Measurements from ENCODE around the gene UHRF1.

The UHRF1 gene

GRCh38 chr19:4980838-4981680 lies 71.8 kb downstream of the UHRF1 start:
- in situ Hi-C loops (cut with HindIII; ENCODE audit: low pct_ligation_motif_present, low pct_unique_long_range_greater_than_20kb, low sequenced_read_pairs), result no loop called here
- no peak for DNase-seq

DNA sequence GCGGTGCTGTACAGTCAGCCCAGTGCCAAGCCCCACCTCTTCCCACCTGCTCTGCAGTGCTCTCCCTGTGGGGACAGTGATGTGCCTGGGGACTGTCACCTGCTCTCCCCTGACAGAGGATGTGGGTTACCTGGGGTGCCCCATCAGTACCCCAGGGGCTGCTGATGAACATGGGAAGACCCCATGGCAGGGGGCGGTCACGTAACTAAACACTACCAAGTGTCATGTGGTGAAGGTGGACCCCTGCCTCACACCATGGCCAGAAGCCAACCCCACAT lies 72.3 kb downstream of the UHRF1 start:
- no peak for DNase-seq
- in situ Hi-C loops (cut with HindIII; ENCODE audit: low pct_ligation_motif_present, low pct_unique_long_range_greater_than_20kb, low sequenced_read_pairs), result no loop called here

DNA sequence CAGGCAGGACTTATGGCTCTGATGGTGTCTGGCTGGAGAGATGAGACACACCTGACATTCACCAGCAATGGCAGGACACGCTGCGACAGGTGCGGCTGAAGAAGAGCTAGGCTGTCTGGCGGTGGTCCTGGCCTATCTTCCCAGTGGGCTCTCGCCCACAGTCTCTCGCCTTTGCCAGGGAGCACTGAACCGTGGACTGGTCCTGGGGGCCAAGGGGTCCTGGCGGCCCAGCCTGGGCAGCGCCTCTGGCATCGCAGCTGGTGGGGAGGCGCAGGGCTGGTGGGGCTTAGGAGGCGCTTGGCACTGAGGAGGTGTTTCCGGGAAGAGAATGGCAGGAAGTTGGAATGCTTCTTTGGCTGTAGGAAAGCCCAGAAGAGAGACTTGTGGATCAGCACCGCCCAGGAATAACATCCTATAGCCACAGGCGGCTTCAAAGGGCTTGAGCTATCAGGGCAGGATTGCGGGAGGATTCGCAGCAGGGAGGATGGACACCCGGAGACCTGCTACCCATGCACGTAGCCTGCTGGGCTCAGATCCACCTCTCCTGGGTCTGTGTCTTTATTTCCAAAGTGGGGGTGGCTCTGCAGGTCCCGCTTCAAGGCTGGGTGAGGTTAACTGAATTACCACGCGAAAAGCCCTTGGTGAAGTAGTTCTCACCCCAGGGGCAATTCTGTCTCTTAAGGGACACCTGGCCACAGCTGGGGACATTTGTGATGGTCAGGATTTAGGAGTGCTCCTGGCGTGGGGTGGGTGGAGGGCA lies 74.2 kb downstream of the UHRF1 start:
- DNase-seq, result no peak

DNA sequence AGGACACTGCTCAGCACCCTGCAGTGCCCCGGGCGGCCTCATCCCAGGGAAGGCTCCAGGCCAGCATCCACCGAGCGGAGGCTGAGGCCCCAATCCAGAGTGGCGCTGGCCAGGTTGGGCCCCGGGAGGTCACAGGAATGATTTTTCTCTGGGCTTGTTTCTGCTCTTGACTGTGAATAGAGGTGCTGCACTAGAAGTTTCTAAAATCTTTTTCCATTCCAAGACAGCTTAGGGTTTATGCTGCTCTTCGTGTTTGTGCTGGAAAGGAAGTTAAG lies 74.7 kb downstream of the UHRF1 start:
- DNase-seq, result no peak
- in situ Hi-C loops (cut with HindIII; ENCODE audit: low pct_ligation_motif_present, low pct_unique_long_range_greater_than_20kb, low sequenced_read_pairs), result no loop called here

More for the DNA sequence above, 74.2 kb downstream of the UHRF1 start:
- in situ Hi-C loops (cut with HindIII; ENCODE audit: low pct_ligation_motif_present, low pct_unique_long_range_greater_than_20kb, low sequenced_read_pairs), result no loop called here

DNA sequence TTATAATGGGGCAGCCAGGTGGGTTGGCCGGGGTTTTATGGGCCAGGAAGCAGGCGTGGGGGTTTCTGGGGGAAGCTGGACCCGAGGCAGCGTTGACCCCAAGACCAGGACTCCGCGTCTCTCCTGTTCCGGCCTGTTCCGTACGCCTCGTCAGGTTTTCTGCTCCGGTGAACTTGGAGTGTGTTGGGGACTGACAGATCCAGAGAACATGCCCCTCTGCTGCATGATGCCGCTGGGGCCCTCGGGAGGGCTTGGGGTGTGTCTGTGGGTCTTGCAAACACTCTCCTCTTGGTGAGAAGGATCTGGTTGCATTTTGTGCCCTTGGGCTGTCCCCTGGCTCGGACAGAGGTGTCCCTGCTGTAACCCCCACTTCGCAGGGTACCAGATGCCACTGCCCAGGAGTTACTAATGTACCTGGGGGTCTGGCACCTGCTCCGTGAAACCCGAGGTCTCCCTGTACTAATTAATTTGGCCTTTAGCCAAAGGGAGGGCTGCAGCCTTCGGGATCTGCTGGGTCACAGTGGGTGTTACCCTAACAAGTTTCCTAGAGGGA lies 75.2 kb downstream of the UHRF1 start:
- in situ Hi-C loops (cut with HindIII; ENCODE audit: low pct_ligation_motif_present, low pct_unique_long_range_greater_than_20kb, low sequenced_read_pairs), result no loop called here
- no peak for DNase-seq

DNA sequence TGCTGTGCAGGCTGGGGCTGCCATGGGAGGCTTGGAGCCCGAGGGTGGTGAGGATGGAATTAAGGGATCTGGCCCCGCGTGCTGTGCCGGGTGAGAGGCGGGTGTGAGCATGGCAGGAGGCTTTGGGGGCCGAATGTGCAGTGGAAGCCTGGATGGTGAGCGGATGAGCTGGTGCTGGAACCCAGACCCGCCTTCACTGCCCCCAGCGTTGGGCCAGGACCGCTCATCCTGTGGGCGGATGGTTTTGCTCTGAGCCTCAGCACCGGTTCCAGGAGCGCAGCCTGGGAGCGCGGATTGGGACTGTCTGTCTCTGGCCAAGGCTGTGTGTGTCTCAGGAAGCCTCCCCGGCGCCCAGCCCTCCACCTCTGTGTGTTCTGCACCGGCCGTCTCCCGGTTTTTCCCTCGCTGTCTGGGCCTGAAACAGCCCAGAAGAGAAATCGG lies 76.3 kb downstream of the UHRF1 start:
- no peak for DNase-seq
- in situ Hi-C loops (cut with HindIII; ENCODE audit: low pct_ligation_motif_present, low pct_unique_long_range_greater_than_20kb, low sequenced_read_pairs), result no loop called here

- DNase-seq, result no peak
- in situ Hi-C loops (cut with HindIII; ENCODE audit: low pct_ligation_motif_present, low pct_unique_long_range_greater_than_20kb, low sequenced_read_pairs), result no loop called here
Measured at GRCh38 chr19:4986056-4986455, 76.8 kb downstream of the UHRF1 start.

- DNase-seq, result no peak
- in situ Hi-C loops (cut with HindIII; ENCODE audit: low pct_ligation_motif_present, low pct_unique_long_range_greater_than_20kb, low sequenced_read_pairs), result no loop called here
Measured at GRCh38 chr19:4986471-4986891, 77.2 kb downstream of the UHRF1 start.

GRCh38 chr19:4987256-4987655 lies 78.0 kb downstream of the UHRF1 start:
- in situ Hi-C loops (cut with HindIII; ENCODE audit: low pct_ligation_motif_present, low pct_unique_long_range_greater_than_20kb, low sequenced_read_pairs), result no loop called here
- DNase-seq, result no peak

- in situ Hi-C loops (cut with HindIII; ENCODE audit: low pct_ligation_motif_present, low pct_unique_long_range_greater_than_20kb, low sequenced_read_pairs), result no loop called here
- DNase-seq, result no peak
Measured at GRCh38 chr19:4987692-4988370, 78.5 kb downstream of the UHRF1 start.

DNA sequence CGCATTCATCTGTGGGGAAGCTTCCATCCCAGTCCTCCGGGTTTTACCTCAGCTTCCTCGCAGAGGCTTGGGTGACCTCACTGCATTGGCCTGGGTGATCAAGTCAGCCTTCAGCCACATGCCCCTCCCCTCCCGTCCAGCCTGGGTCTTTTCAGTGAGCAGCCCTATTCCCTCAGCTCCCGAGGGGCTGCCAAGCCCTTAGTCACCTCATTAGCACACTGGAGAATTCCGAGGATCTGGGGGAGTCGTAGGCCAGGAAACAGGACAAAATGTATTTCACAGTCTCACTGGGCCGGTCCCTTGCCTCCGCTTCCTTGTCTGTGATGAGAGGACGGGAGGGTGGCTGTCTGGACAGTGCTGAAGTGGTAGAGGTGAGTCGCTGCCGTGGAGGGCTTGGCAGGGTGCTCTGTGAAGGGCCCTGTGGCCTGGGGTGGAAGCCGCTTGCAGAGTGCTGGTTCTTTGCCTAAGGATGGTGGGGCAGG lies 79.5 kb downstream of the UHRF1 start:
- DNase-seq, result no peak

DNA sequence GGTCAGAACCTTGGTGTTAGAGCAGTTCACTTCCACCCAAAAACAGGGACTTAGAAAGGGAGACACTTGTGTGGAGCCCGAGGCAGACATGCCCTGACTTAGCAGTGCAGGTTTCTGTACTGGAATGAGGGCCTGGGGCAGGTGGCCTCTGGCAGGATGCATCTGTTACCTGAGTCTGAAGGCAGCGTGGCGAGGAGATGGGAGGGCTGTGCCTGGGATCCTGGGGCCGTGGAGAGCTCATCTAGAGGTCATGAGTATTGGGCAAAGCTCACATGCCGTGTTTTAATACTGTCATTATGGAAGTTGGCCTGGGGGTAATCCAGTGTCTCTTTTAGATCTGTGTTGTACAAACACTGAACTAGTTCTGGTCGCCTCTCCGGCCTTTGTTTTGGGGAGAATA lies 81.0 kb downstream of the UHRF1 start:
- no peak for DNase-seq
- in situ Hi-C loops (cut with HindIII; ENCODE audit: low pct_ligation_motif_present, low pct_unique_long_range_greater_than_20kb, low sequenced_read_pairs), result no loop called here

More for the DNA sequence above, 79.5 kb downstream of the UHRF1 start:
- in situ Hi-C loops (cut with HindIII; ENCODE audit: low pct_ligation_motif_present, low pct_unique_long_range_greater_than_20kb, low sequenced_read_pairs), result no loop called here

DNA sequence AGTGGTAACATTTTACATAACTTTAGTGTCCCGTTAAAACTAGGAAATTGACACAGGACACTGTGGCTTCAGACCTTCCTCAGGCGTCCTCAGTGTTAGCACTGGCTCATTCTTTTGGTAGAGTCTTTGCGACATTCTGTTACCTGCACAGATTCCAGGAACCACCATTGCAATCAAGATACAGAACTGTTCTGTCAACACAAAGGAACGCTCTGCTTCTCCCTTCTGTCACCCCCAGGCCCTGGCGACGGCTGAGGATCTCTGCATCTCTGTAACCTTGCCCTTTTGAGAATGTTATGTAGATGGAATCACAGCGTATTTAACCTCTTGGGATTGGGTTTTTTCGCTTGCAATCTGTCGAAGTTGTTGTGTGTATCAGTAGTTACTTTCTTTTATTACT lies 82.2 kb downstream of the UHRF1 start:
- DNase-seq, result no peak
- in situ Hi-C loops (cut with HindIII; ENCODE audit: low pct_ligation_motif_present, low pct_unique_long_range_greater_than_20kb, low sequenced_read_pairs), result no loop called here

GRCh38 chr19:4991996-4992698 lies 82.8 kb downstream of the UHRF1 start:
- in situ Hi-C loops (cut with HindIII; ENCODE audit: low pct_ligation_motif_present, low pct_unique_long_range_greater_than_20kb, low sequenced_read_pairs), result no loop called here
- DNase-seq, result no peak

GRCh38 chr19:4993683-4994082 lies 84.4 kb downstream of the UHRF1 start:
- in situ Hi-C loops (cut with HindIII; ENCODE audit: low pct_ligation_motif_present, low pct_unique_long_range_greater_than_20kb, low sequenced_read_pairs), result no loop called here
- DNase-seq, result no peak

DNA sequence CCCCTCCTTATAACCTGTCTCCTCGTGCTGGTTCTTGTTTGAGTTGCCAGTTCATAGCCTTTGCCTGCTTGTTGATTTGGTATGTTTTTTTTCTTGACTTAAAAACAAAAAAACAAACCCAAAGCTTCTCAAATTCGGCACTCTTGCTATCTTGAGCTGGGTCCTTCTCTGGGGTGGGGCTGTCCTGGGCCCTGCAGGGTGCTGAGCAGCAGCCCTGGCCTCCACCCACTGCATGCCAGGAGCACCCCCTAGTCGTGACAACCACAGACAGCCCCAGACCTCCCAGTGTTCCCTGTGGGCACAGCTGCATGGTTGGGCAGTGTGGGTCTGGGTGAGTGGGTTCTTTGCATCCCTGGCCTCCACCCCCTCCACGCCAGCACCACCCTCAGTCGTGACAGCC lies 87.4 kb downstream of the UHRF1 start:
- DNase-seq, result no peak
- in situ Hi-C loops (cut with HindIII; ENCODE audit: low pct_ligation_motif_present, low pct_unique_long_range_greater_than_20kb, low sequenced_read_pairs), result no loop called here

DNA sequence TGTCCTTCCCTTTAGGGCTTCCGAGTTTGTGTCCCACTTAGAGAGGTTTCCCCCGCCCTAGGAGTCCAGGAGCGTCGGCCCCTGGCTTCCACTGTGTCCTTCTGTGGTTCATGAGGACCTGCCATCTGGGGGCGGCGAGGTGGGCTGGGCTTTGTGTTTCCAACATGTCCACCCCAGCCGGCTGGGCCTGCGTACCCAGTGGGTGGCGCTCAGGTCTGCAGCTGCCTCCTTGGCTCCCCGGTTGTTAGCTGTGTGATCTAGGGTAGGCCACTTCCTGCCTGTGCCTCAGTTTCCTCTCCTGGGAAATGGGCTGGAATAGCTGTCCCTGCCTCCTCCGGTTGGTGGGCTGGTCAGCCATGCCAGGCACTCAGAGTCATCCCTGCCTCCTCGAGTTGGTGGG lies 88.0 kb downstream of the UHRF1 start:
- in situ Hi-C loops (cut with HindIII; ENCODE audit: low pct_ligation_motif_present, low pct_unique_long_range_greater_than_20kb, low sequenced_read_pairs), result no loop called here
- DNase-seq, result no peak

- in situ Hi-C loops (cut with HindIII; ENCODE audit: low pct_ligation_motif_present, low pct_unique_long_range_greater_than_20kb, low sequenced_read_pairs), result no loop called here
- DNase-seq, result no peak
Measured at GRCh38 chr19:5000120-5000611, 90.9 kb downstream of the UHRF1 start.

GRCh38 chr19:5001615-5002014 lies 92.3 kb downstream of the UHRF1 start:
- in situ Hi-C loops (cut with HindIII; ENCODE audit: low pct_ligation_motif_present, low pct_unique_long_range_greater_than_20kb, low sequenced_read_pairs), result no loop called here
- DNase-seq, result peak; percentile 32
